ENCODE results near the gene KHDRBS2. TPM values are rescaled to one million over a fixed set of nuclear protein-coding genes. Genes with fewer than 3 reads are reported as not detected.

KHDRBS2 gene
- total and polyA plus RNA-seq, 11 donors, result 0.15 to 0.29 TPM; not detected in 9

DNA sequence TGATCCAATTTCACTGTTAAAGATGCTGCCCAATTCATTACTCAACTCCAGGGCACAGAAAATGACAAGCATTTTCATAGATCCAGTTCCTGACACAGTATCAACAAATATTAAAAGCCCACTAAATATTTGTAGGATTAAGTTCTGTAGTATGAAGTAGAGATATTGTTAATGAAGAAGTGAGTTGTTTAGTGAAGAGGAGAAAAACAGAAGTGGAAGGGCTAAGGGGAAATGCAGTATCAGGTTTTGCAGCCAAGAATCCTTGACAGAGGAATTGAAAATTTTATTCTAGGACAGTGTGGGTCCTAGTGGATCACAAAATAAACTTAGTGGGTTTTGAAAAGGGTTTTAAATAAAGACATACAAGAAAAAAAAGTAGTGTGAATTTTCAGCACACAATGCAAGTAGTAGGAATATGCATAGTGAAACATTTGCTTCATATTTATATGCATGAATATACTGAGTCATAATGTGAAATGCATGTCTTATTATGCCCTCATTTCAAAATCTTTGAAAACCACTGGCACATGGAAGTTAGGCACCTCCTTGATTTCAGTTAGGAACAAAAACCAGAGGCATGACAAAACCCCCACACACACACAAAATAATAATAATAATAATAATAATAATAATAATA is 338.6 kb downstream of the KHDRBS2 start:
- DNase-seq (no peak), ATAC-seq (no peak)
- H3K27ac ChIP-seq, result no peak overlapping the region
- H3K27me3 ChIP-seq, result no peaks in the 10 kb centered on the region
- peaks cover 0 to 8% (median 0%) of the 10 kb centered on the region in 12 donors for H3K9me3 ChIP-seq
- no peak for TF ChIP-seq POLR2A (IDR thresholded peaks at IDR 0.05)
- TF ChIP-seq, protein P1, sequence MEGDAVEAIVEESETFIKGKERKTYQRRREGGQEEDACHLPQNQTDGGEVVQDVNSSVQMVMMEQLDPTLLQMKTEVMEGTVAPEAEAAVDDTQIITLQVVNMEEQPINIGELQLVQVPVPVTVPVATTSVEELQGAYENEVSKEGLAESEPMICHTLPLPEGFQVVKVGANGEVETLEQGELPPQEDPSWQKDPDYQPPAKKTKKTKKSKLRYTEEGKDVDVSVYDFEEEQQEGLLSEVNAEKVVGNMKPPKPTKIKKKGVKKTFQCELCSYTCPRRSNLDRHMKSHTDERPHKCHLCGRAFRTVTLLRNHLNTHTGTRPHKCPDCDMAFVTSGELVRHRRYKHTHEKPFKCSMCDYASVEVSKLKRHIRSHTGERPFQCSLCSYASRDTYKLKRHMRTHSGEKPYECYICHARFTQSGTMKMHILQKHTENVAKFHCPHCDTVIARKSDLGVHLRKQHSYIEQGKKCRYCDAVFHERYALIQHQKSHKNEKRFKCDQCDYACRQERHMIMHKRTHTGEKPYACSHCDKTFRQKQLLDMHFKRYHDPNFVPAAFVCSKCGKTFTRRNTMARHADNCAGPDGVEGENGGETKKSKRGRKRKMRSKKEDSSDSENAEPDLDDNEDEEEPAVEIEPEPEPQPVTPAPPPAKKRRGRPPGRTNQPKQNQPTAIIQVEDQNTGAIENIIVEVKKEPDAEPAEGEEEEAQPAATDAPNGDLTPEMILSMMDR (IDR thresholded peaks at IDR 0.05), result no peak
- intact Hi-C loops (cut with DNase I), result no loop called here
- no peak overlapping the region for H3K4me3 ChIP-seq
- H3K4me1 ChIP-seq, result no peaks in the 10 kb centered on the region
- H3K36me3 ChIP-seq, result no peaks in the 10 kb centered on the region

DNA sequence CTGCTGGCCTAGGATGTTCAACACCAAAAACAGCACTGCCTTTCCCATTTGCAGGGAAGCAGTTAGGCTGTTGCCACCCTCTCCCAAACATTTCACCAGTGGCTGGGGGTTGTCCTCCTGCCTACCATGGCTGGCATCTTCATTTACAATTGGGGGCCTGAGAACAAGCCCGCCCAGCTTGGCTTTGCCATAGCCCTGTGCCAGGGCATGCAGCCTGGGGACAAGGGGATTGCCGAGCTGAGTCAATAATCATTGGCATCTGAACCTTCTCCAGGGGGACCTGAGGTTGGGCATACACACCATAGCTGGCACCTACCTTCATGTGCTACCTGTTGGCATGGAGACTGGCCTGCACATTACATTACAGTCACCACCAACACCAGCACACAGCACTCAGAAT is 345.1 kb downstream of the KHDRBS2 start:
- ATAC-seq (no peak), DNase-seq (no peak)
- Histone ChIP-seq H3K4me3 (no peak overlapping the region), H3K4me1 (no peaks in the 10 kb centered on the region), H3K9me3 (peaks cover 0 to 4% (median 0%) of the 10 kb centered on the region in 12 donors), H3K27me3 (no peaks in the 10 kb centered on the region), H3K36me3 (no peaks in the 10 kb centered on the region), H3K27ac (no peak overlapping the region)
- intact Hi-C loops (cut with DNase I), result no loop called here
- 72 to 90% (median 87%) methylated on average over 2 of the region's 2 CpGs for WGBS, 4 donors
- no peak for TF ChIP-seq POLR2A (IDR thresholded peaks at IDR 0.05)
- TF ChIP-seq, protein P1 (IDR thresholded peaks at IDR 0.05), result no peak

DNA sequence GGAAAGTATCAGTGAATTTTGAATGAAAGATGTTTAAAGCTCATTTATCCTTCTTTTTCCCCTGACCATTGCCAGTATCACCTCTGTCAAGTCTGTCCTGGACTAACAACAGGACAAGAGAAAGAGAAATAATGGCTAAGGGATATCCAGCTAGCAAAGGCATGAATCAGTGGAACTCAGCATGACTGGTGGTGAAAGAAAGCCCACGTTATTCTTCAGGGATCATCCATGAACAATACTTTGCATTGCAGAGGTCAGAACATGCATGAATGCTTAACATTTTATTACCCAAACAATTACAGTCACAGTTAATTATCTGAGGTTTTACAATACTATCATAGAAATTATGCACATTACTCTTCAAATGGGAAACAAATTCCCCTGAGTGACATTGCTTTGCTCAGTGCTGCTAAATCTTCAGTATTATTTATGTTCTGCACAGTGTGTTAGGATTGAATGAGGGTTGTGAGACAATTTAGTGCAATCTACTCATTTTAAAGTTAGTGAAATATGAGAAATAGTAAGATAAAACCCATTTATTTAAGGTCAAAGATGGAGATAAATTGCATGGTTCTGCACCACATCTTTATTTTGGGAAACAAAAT is 350.7 kb downstream of the KHDRBS2 start:
- Histone ChIP-seq H3K4me1 (no peaks in the 10 kb centered on the region), H3K27me3 (no peaks in the 10 kb centered on the region), H3K9me3 (peaks cover 0 to 4% (median 0%) of the 10 kb centered on the region in 12 donors), H3K36me3 (no peaks in the 10 kb centered on the region), H3K4me3 (no peak overlapping the region), H3K27ac (no peak overlapping the region)
- no peak for TF ChIP-seq POLR2A (IDR thresholded peaks at IDR 0.05)
- TF ChIP-seq, protein P1 (IDR thresholded peaks at IDR 0.05), result no peak
- intact Hi-C loops (cut with DNase I), result no loop called here
- 53 to 62% (median 58%) methylated on average over 1 of the region's 1 CpG for WGBS, 4 donors
- ATAC-seq, result no peak
- no peak for DNase-seq

DNA sequence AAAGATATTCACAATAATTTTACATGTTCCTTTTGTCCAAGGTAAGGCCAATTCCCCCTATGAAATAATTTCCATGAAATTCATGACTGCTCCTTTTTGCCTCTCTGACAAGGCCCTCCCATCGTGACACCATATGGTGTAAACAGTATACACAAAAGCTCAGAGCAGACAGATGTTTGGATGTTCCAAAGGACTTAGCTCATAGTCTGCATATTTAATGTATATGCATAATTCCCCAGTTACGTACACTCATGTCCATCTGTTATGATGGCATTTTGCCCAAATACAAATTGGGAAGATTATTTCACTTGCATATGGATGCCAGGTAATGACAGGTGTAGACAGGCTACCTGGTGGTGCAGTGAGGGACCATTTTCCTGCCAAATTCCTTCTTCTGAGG is 376.5 kb downstream of the KHDRBS2 start:
- intact Hi-C loops (cut with DNase I), result no loop called here
- WGBS, 4 donors, result 72 to 82% (median 78%) methylated on average over 2 of the region's 2 CpGs
- Histone ChIP-seq H3K27ac (no peak overlapping the region), H3K4me3 (no peak overlapping the region), H3K27me3 (no peaks in the 10 kb centered on the region), H3K36me3 (no peaks in the 10 kb centered on the region), H3K4me1 (no peaks in the 10 kb centered on the region), H3K9me3 (no peaks in the 10 kb centered on the region)
- no peak for TF ChIP-seq POLR2A (IDR thresholded peaks at IDR 0.05)
- TF ChIP-seq, protein P1 (IDR thresholded peaks at IDR 0.05), result no peak
- no peak for ATAC-seq
- DNase-seq, result no peak
